ENCODE results near the gene KCNJ12.

DNA sequence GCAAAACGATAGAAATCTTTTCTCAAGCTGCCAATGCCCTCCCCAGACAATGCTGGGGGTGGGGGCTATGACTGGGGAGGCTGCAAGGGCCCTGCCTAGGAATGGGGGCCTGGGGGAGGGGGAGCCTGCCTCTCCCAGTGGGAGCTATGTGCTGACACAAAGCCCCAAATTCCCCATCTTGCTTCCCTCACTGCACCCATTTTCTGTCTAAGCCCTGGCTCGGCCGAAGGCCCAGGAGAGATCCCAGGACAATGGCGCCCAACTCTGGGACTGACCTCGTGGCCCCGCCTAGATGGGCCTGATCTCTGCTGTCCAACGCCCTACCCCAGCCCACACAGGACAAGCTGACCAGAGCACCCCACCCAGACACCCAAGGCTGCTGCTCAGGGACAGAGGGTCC is 11.1 kb upstream of the KCNJ12 start:
- TF ChIP-seq CTCF (IDR thresholded peaks at IDR 0.05) (no peak), POLR2A (IDR thresholded peaks at IDR 0.05) (no peak)
